Loucy (cell line): ENCODE results near the gene SYCP1.

Experiments used
- CTCF ChIP-seq: fragments of 200-600 bp; sonication (generic); conservative IDR thresholded peaks from 2 replicates; pipeline ENCODE4 v1.5.1; 2014; ENCODE audit warnings: mild to moderate bottlenecking, antibody characterized with exemption, low read length
- EZH2phosphoT487 ChIP-seq: fragments of 200-600 bp; IDR thresholded peaks from 2 replicates; pipeline ENCODE4 v1.6.1; 2018; ENCODE audit warnings: antibody characterized with exemption, mild to moderate bottlenecking, moderate library complexity, borderline replicate concordance

- TF ChIP-seq CTCF: no peak
- TF ChIP-seq EZH2phosphoT487: no peak
These were observed 21.2 kb upstream of the SYCP1 start for GRCh38 chr1:114833421-114833820.
